GM12872 (cell line): Measurements from ENCODE around the gene LTBP2.

ENCODE experiments used
- TF ChIP-seq, protein P1 (sequence below): IDR thresholded peaks from 3 replicates; pipeline ENCODE4 v1.5.1; 2011; ENCODE audit warnings: low read depth, mild to moderate bottlenecking, low read length, moderate library complexity; ENCODE audit not compliant: insufficient read depth

LTBP2 gene

DNA sequence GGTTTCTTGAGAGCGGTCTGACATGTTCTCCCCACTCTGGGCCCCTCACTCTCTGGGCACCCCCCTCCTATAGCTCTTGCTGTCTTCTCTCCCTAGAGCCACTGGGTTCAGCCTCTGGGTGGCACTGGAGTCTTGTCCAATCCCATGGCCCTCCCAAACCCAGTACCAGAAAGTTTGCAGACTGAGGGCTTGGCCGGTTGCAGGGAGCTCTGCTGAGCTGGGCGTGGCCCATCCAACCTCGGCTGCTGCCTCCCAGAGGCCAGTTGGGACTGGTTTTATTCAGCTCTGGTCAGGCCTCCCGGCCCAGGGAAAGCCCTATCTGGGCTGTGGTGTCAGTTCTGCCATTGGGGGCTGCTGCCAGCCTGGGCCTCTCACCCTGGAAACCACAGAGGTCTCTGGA is 80.6 kb downstream of the LTBP2 start:
- TF ChIP-seq, protein P1, sequence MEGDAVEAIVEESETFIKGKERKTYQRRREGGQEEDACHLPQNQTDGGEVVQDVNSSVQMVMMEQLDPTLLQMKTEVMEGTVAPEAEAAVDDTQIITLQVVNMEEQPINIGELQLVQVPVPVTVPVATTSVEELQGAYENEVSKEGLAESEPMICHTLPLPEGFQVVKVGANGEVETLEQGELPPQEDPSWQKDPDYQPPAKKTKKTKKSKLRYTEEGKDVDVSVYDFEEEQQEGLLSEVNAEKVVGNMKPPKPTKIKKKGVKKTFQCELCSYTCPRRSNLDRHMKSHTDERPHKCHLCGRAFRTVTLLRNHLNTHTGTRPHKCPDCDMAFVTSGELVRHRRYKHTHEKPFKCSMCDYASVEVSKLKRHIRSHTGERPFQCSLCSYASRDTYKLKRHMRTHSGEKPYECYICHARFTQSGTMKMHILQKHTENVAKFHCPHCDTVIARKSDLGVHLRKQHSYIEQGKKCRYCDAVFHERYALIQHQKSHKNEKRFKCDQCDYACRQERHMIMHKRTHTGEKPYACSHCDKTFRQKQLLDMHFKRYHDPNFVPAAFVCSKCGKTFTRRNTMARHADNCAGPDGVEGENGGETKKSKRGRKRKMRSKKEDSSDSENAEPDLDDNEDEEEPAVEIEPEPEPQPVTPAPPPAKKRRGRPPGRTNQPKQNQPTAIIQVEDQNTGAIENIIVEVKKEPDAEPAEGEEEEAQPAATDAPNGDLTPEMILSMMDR, result no peak

DNA sequence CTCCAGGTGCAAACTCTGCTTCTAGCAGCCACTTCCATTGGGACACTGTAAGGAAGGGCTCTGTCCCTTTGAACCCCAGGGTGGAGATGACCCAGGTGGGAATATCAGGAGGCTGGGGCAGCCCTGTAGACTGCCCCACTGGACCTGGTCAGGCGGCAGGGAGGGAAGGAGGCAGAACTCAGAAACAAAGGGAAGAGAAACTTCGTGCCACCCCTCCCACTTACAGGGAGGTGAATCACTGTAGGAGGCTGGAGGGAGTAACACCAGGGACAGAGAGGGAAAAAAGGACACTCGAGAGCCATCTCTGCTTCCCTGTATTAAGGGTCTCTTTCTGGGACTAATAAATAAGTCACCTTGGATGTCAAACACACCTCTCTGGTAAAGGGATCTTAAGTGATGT is 81.0 kb downstream of the LTBP2 start:
- TF ChIP-seq, protein P1, result no peak

DNA sequence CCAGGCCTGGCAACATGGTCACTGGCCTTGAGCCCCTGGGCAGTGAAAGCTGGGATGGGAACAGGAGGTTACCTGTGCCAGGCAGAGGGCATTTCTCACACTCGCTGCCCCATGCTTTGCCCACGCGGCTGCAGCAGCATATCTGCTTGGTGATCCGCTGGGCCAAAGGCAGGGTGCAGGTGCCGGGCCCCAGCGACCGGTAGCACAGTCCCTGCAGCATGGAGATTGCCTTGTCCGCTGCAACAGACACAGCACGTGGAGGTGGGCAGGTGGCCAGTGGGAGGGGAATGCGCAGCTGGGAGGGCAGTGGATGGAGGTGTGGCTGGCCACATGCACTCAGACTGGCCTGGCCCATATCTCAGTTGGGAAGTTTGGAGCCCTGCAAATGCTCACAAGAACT is 83.2 kb downstream of the LTBP2 start:
- TF ChIP-seq, protein P1, result no peak

DNA sequence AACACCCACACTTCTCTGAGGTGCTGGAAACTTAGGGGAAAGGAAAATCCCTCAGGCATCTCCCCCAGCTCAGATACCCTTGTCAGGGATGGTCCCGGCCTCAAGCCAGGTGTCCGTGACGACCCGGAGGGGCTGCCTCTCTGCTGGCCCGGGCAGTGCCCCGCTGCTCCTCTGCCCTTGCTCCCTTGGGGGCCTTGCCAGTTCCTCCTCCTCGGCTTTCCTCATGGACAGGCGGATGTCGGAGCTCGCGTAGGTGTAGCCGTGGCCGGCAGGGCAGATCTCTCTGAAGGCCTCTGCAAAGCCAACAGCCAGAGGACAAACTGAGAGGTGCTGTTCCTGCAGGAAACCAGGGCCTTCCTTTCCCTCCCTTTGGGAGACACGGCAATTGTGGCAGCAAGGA is 83.6 kb downstream of the LTBP2 start:
- TF ChIP-seq, protein P1, result no peak

DNA sequence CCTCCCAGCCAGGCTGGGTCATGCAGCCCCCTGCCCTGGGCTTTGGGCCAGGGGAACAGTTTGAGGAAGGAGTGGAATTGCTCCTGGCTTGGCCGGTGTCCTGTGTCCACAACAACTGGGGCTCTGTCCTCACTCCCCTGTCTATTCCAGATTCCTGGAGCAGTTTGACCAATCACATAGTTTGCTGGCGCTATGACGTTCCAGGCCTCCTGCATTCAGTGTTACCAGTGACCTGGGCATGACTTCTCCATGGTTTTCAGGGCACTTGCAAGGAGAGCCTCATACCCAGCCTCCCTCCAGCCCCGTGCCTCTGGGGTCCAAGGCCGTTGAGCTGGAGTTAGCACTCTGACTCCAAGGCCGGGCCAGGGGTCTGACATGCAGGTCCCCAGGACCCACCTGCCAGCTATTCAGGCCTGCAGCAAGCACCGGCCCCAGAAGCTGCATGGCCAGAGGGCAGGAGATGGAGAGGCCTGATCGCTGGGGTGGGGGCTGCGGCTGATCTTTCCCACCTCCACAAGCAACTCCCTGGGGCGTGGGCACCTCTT is 84.2 kb downstream of the LTBP2 start:
- TF ChIP-seq, protein P1, result no peak

DNA sequence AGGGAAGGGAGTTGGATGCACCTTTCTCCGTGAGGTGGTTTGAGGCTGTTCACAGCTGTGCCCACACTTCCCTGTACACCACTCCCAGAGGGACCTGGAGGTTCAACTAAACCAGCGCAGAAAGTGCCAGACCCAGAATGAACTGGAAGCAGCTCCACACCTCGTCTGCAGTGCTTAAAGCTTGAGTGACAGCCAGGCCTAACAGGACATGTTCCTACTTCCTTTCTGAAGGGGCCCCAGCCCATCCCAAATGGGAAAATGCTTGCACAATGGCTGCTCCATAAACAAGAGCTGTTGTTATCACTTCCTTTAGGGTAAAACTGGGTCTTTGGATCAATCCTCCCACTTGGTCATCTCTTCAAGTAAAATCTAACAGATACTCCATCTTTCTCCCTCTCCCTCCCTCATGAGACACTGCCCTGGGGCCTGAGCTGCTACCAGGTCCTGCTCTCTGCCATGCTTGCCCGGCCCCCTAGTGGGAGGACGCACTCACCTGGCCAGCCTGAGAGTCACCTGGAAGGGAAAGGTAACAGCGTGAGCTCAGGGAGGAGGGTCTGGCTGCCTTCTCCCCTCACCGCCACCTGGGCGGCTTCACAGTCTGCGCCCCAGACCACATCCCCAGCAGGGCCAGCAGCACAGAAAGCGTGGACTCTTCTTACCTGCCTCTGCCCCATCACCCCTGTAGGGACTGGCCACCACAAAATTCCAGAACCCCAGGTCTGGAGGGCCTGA is 85.0 kb downstream of the LTBP2 start:
- TF ChIP-seq, protein P1, result no peak

DNA sequence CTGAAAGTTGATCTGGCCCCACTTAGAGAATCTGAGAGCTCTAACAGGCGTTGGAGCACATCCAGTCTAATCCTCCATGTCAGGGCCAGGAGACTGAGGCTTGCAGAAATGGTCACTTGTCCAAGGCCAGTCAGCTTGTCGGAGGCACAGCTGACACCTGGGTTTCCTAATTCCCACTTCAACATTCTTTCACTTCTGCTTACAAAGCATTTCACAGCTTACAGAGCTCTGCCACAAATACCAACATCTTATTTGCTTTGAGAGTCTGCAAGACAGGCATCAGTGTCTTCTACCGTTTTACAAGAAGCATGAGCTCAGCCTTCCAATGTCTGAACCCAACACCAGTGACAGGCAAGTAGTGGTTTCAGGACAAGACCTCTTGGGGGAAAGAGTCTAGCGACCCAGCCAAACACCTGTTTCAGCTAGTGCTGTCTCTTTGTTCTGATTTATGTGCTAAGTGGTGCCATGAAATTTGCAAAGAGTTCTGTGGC is 86.6 kb downstream of the LTBP2 start:
- TF ChIP-seq, protein P1, result no peak
